NCI-H1105 (cell line): Measurements from ENCODE around the gene ADA.
"Not testable (repeated sequence)": the region's sequence is repeated elsewhere in the genome, so short reads cannot be mapped to it uniquely, and the experiment has no call there.

Experiments
- DNase-seq: peaks from one replicate; lab custom pipeline; 2025; lab: John Stamatoyannopoulos, UW

Gene ADA

DNA sequence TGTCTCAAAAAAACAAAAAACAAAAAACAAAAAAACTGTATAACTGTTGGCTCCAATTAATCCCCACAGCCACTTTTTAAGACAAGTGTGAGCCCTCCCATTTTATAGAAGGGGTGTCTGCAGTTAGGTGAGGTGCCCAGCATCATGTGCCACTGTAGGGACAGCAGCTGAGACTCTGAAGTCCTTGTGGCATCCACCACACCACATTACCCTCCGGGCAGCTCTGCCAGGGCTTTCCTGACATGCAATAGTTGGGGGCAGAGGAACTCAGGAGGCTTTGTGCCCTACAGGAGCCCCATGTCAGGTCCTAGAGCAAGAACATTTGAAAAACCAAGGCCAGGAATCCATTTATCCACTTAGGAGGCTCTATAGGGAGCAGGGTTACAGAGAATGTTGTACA is 51.8 kb downstream of the ADA start:
- no peak for DNase-seq

- no peak for DNase-seq
Measured at GRCh38 chr20:44598423-44599305, 52.8 kb downstream of the ADA start.

GRCh38 chr20:44597930-44598329 is 53.6 kb downstream of the ADA start:
- no peak for DNase-seq

- DNase-seq: no peak
Measured at GRCh38 chr20:44597516-44597915, 54.0 kb downstream of the ADA start.

- no peak for DNase-seq
Measured at GRCh38 chr20:44596876-44597275, 54.6 kb downstream of the ADA start.

DNA sequence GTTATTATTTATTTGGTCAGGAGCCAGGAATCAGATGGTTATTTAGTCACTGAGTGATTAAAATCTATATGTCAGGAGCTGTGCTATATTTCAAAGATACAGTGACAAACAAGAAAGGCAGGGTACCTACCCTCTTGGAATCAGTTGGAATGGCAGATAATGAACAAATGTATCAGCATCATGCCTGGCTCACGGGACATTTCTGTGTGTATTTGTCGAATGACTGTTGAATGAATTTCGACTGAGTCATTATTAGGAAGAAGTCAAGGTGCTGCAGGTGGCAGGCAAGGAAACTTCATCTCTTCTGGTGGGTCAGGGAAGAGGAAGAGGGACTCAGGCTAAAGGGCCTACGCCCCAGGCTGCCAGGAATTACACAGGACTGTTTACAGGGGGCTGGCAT is 55.5 kb downstream of the ADA start:
- no peak for DNase-seq

- DNase-seq: no peak
Measured at GRCh38 chr20:44594730-44595129, 56.8 kb downstream of the ADA start.

GRCh38 chr20:44593751-44594150 is 57.7 kb downstream of the ADA start:
- DNase-seq: no peak

GRCh38 chr20:44592366-44592765 is 59.1 kb downstream of the ADA start:
- no peak for DNase-seq

GRCh38 chr20:44590980-44591778 is 60.3 kb downstream of the ADA start:
- DNase-seq: no peak

DNA sequence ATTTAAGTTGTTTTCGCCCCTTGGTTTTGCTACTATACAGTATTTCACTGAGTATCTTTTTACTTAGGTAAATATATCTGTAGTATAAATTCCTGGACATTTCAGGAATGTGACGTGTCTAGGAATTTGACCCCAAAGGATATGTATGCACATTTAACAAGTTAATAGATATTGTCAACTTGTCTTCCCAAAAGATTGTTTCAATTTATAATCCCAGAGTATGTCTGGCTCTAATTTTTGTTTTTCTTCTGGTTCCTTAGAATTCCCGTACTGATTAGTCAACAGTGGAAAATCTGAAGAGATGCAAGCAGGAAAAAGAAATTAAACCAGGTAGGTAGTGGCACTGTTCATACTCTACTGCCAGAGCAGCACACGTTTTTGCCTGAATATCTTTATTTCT is 62.0 kb downstream of the ADA start:
- no peak for DNase-seq

DNA sequence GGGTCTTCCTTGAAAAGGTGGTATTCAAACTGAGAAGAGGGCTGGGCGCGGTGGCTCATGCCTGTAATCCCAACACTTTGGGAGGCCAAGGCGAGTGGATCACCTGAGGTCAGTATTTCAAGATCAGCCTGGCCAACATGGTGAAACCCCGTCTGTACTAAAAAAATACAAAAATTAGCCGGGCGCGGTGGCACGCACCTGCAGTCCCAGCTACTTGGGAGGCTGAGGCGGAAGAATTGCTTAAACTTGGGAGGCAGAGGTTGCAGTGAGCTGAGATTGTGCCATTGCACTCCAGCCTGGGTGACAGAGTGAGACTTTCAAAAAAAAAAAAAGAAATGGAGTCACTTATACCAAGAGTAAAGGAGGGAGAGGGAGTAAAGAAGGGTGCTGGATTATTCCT is 63.2 kb downstream of the ADA start:
- not testable (repeated sequence) for DNase-seq

DNA sequence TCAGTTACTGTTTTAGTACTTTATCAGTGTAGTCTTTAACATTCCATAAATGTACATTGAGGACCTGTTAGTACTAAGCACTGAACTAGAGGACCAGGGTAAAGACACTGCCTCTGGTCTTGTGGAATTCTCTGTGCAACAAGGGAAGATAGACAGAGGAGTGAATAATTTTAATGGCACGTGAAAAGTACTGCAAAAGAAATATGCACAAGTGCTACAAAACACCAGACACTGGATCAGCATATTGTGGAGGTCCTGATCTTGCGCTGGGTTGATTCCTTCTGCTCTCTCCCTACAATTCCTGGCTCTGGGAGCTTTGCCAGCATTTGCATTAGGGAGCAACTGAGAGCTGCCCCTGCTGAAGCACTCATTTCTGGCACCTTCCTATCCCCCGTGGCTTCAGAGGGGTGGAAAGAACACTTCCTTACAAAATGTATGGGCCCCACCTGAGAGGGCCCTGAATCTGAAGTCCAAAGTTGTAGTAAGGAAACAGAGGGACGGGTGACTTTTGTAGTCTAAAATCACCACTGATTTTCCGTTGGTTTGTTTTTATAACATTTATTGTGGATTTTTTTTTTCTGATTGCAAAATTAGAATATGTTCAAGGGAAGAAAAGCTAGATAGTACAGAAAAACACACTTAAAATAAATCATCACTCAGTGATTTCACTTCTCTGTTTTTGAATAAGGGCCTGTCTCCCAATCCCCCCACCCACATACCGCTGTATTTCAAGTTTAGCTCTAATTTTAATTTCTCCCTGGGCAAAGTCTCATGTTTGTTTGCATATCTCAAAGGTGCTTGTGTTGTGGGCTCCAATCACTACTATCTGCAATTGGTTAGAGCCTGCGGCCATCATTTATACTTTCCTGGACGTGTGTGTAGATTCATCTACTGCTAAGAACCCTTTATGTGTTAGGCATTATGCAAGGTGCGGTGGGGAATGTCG is 64.2 kb downstream of the ADA start:
- DNase-seq: peak; percentile 10

GRCh38 chr20:44586289-44586911 is 65.1 kb downstream of the ADA start:
- DNase-seq: no peak

- no peak for DNase-seq
Measured at GRCh38 chr20:44585057-44585963, 66.2 kb downstream of the ADA start.

DNA sequence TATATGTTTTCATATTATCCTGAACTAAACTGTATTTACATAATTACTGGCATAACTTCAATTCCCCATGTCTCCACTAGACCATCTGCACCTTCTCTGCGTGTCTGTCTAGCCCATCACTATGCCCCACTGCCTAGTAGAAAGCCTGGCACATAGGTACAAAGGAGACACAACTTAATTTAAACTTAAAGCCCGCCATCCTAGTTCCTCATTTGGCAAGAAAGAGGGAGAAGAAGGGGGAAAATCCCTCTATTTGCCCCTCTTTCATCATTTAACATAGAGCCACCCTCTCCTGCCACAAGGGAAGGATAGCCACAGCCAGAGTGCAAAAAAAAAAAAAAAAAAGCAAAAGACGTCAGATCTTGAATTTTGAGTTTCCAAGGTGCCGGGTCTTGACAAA is 67.3 kb downstream of the ADA start:
- no peak for DNase-seq

DNA sequence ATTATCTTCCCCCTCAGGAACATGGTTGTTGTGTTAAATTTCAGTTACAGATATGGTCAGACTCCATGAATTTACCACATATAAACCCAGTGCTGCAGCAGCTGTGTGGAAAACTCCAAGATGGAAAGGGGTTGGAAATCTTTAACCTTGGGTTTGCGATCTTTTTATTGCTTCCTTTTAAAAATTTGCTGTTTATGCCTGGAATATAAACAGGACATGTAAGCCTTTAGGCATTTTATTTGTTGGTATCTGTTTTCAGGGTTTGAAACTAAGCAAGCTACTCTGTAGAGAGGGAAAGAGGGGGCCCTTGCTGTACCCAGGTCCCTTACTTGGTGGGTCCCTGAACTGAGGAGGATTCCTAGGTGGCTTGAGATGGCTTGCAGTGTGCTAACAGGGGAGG is 68.3 kb downstream of the ADA start:
- no peak for DNase-seq

DNA sequence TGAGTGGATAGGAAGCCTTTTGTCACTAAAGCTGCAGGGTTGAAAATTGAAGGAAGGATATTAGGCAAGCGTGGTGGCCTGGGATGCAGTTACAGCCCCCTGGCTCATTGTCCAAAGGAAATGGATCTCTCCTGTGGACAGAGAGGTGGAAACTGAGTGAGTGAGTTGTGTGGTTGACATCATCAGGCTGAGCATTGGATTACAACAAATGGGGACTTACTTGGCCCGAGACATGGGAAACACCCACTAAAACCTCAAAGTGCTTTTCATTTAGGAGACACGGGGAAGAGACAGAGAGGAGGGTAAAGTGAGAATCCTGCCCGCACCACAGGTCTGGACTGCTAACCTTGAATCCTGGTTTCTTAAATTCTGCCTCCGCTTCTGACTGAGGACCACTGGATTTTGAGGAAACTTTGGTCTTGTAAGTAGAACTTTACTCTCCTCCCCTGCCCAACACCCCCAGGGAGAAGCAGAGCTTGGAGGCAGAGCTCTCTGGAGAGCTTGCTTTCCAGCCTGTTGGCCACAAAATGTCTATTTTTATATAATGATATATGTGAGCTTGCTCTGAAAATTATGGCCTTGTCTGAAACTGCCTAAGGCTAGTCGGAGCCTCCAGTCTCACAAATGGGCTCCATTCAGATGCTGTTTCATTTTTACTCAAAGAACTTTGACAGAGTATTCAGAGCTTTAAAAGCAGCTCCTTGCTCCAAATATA is 69.0 kb downstream of the ADA start, which contains the start of gene PKIG:
PKIG (plus strand) TSS at position 269 of the 715 bp plus-strand sequence. CDS start 31,978 bp downstream, outside the sequence.
- DNase-seq: no peak

DNA sequence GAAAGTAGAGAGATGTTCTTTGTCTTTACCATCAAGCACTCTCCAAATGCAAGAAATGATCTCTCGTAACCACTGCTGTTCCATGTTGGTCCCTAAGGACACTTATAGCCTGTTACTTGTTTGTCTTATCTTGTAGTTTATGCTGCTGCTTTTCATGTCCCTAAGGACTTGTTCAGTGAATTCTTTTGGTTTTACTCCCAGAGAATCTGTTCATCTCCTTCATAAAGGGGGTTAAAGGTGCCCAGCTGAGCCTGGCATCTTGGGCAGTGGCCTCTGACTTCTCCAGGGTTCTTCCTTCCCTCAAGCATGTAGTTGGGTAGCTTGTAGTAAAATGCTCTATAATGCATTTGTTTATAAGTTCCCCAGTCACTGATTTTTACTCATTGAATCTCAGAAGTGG is 70.0 kb downstream of the ADA start:
- no peak for DNase-seq
